Thoracic aorta (tissue), 2 donors: ENCODE measurements around the gene PPP1R13B. TPM values are rescaled to one million over a fixed set of nuclear protein-coding genes. Genes with fewer than 3 reads are reported as not detected.

ENCODE experiments used
- ATAC-seq: fragments of 150-250 bp; one replicate; pipeline ENCODE4 v1.8.0; 2017; ENCODE audit warnings: low read depth; ENCODE audit not compliant: insufficient number of reproducible peaks, low FRiP score
- DNase-seq: peaks from one replicate; pipeline ENCODE4 v3.0.0-alpha.2; 2020; ENCODE audit warnings: low spot score
- H3K27ac ChIP-seq, 2 donors: fragments of 200-600 bp; sonication (generic); 1 replicate in 1 of 2; 2 replicates in 1 of 2; pipeline ENCODE4 v1.5.1; 2016; ENCODE audit warnings: mild to moderate bottlenecking in 2 of 2, moderate library complexity in 2 of 2
- H3K27me3 ChIP-seq: fragments of 200-600 bp; sonication (generic); replicated peaks from 2 replicates; pipeline ENCODE4 v1.6.0; 2016; ENCODE audit warnings: mild to moderate bottlenecking; ENCODE audit not compliant: insufficient read depth
- H3K36me3 ChIP-seq: fragments of 200-600 bp; sonication (generic); one replicate; pipeline ENCODE4 v1.5.1; 2016
- H3K4me1 ChIP-seq, 2 donors: fragments of 200-600 bp; sonication (generic); 1 replicate in 1 of 2; 2 replicates in 1 of 2; pipeline versions ENCODE4 v1.5.1 to v1.6.0; 2016; ENCODE audit warnings: low read depth in 2 of 2, mild to moderate bottlenecking in 1 of 2; ENCODE audit not compliant: control insufficient read depth in 1 of 2
- H3K4me3 ChIP-seq: fragments of 200-600 bp; sonication (generic); 2 replicates; pipeline ENCODE4 v1.5.1; 2016; ENCODE audit warnings: mild to moderate bottlenecking
- H3K9me3 ChIP-seq: fragments of 200-600 bp; sonication (generic); 2 replicates; pipeline ENCODE4 v1.5.1; 2016
- total RNA-seq, 2 donors: library from RNA; depleted of rRNA; stranded (reverse); fragments of >200 nt; gene quantifications; one replicate each; pipeline versions ENCODE4 v1.1.0 to v1.2.3, GENCODE V29; 2016
- TF ChIP-seq, protein P1 (sequence below): fragments of 200-600 bp; sonication (generic); IDR thresholded peaks from one replicate; pipeline ENCODE4 v1.5.1; 2019; ENCODE audit warnings: antibody characterized with exemption

PPP1R13B gene
- total RNA-seq, 2 donors from 2014 or later, result 10.7 to 15.3 TPM

- TF ChIP-seq, protein P1, sequence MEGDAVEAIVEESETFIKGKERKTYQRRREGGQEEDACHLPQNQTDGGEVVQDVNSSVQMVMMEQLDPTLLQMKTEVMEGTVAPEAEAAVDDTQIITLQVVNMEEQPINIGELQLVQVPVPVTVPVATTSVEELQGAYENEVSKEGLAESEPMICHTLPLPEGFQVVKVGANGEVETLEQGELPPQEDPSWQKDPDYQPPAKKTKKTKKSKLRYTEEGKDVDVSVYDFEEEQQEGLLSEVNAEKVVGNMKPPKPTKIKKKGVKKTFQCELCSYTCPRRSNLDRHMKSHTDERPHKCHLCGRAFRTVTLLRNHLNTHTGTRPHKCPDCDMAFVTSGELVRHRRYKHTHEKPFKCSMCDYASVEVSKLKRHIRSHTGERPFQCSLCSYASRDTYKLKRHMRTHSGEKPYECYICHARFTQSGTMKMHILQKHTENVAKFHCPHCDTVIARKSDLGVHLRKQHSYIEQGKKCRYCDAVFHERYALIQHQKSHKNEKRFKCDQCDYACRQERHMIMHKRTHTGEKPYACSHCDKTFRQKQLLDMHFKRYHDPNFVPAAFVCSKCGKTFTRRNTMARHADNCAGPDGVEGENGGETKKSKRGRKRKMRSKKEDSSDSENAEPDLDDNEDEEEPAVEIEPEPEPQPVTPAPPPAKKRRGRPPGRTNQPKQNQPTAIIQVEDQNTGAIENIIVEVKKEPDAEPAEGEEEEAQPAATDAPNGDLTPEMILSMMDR, result no peak
- no peaks in the 10 kb centered on the region for H3K9me3 ChIP-seq
Measured at GRCh38 chr14:103685276-103686211, 161.8 kb downstream of the PPP1R13B start.

DNA sequence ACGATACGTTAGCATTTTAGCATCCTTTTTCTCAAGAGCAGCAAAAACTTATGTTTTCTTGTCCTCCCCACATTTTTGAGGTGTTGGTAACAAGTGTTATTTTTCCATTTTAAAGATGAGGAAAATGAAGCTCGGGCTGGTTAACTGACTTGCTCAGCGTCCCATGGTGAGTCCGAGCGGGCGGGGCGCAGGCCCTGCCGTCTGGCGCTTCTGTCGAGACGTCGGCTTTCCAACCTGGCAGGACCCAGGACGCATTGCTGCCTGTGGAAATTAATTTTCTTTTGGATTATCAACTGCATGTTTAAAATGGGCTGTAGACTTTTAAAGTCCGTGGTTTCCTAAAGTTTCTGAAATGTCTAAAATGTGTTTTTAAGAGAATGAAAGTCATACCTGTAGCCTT lies 162.5 kb downstream of the PPP1R13B start:
- TF ChIP-seq, protein P1, result no peak
- Histone ChIP-seq H3K9me3 (no peaks in the 10 kb centered on the region), H3K27ac (no peak overlapping the region), H3K4me1 (peaks cover 12 to 42% of the 10 kb centered on the region in 2 donors), H3K4me3 (no peak overlapping the region), H3K36me3 (peaks cover 64% of the 10 kb centered on the region), H3K27me3 (no peaks in the 10 kb centered on the region)
- ATAC-seq (no peak), DNase-seq (no peak)

More at GRCh38 chr14:103685276-103686211, 161.8 kb downstream of the PPP1R13B start:
- Histone ChIP-seq H3K27ac (no peak overlapping the region), H3K4me3 (no peak overlapping the region), H3K4me1 (peaks cover 8 to 42% of the 10 kb centered on the region in 2 donors), H3K36me3 (peaks cover 60% of the 10 kb centered on the region), H3K27me3 (no peaks in the 10 kb centered on the region)
- ATAC-seq (no peak), DNase-seq (no peak)

- peaks cover 67% of the 10 kb centered on the region for H3K36me3 ChIP-seq
- H3K4me3 ChIP-seq, result no peak overlapping the region
- no peaks in the 10 kb centered on the region for H3K27me3 ChIP-seq
- DNase-seq (no peak), ATAC-seq (no peak)
- no peaks in the 10 kb centered on the region for H3K9me3 ChIP-seq
- TF ChIP-seq, protein P1, result no peak
- no peak overlapping the region for H3K27ac ChIP-seq
- H3K4me1 ChIP-seq, result peaks cover 10 to 43% of the 10 kb centered on the region in 2 donors
Measured at GRCh38 chr14:103684471-103684870, 162.9 kb downstream of the PPP1R13B start.

Other genes starting within 250 kb of the PPP1R13B start
- 100 to 1,000 TPM; 545 to 588 TPM for gene KLC1, start 218.4 kb downstream of the PPP1R13B start, total RNA-seq
- gene XRCC3, start 132.1 kb downstream of the PPP1R13B start, total RNA-seq, result 10 to 100 TPM in 1 of 2 donors, 1 to 10 TPM in 1; 8.4 to 18.5 TPM
- 100 to 1,000 TPM in 1 of 2 donors, 10 to 100 TPM in 1; 97.1 to 159 TPM for gene ZFYVE21, start 131.8 kb downstream of the PPP1R13B start, total RNA-seq
- gene TDRD9, start 80.9 kb upstream of the PPP1R13B start, total RNA-seq, result 10 to 100 TPM in 1 of 2 donors, not detected in 1; 12.0 TPM
- not detected for gene RD3L, start 95.0 kb upstream of the PPP1R13B start, total RNA-seq
- under 1 TPM; 0.14 to 0.35 TPM for gene ASPG, start 238.1 kb upstream of the PPP1R13B start, total RNA-seq